T-helper 1 cell (primary cell): Measurements from ENCODE around the gene ADAP1.

Experiments used
- DNase-seq, 5 donors: peaks; one replicate each; pipeline ENCODE4 v3.0.0-alpha.2; 2012 to 2020

ADAP1 gene

DNA sequence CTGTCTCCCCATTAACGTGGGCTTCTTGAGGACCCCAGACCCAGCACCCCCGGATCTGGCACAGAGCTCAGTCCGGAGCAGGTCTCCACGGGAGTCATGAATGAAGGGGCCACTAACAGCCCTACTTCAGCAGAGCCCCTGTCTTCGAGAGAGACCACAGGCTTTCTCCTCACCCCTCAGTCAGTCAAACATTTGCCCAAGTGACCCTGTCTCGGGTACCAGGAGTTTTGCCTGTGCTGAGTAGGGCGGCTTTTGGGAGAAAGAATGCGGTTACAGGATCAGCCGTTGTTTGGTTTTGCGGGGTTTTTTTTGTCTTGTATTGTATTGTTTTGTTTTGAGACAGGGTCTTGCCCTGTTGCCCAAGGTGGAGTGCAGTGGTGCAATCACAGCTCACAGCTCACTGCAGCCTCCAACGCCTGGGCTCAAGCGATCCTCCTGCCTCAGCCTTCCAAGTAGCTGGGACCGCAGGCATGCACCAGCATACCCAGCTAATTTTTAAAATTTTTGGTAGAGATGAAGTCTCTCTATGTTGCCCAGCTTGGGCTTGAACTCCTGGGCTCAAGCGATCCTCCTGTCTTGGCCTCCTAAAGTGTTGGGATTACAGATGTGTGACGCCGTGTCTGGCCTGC, 16.5 kb downstream of the ADAP1 start:
- DNase-seq, result no peak

- peak in 1 of 5 donors; percentile 61 for DNase-seq
Observed at GRCh38 chr7:936386-937054, 18.0 kb downstream of the ADAP1 start.

- no peak for DNase-seq
Observed at GRCh38 chr7:935874-936385, 18.6 kb downstream of the ADAP1 start.

DNA sequence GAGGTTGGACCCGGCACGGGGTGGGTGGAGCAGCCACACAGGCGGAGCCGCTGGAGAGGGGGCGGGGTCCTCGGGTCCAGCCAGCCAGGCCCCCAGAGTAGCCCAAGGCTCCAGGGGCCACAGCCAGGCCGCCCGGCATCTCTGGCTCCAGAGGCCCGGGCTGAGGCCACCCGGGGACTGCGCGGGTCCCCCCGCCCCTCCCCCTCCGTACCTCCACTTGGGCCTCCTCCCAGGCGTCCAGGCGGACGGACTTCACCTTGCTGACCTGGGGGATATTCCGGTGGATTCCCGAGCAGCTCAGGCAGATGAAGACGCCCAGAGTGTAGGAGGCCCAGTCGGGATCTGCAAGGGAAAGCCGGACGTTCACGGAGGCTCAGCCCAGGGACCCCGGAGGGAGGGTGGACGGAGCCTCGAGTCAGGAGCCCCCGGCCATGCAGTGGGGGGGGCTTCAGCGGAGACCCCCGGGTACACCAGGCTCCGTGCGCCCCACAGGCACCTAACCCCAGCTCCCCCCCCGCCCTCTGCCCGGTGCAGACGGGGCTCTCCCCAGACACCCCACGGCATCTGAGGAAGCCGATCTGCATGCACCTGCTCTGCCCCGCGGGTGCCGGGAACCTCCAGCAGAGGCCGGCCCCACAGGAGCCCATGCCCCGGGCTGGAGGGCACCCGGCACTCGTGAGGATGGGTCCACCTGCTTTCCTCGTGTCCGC, 19.2 kb downstream of the ADAP1 start:
- DNase-seq, result no peak

GRCh38 chr7:934469-935163, 19.9 kb downstream of the ADAP1 start:
- no peak for DNase-seq

DNA sequence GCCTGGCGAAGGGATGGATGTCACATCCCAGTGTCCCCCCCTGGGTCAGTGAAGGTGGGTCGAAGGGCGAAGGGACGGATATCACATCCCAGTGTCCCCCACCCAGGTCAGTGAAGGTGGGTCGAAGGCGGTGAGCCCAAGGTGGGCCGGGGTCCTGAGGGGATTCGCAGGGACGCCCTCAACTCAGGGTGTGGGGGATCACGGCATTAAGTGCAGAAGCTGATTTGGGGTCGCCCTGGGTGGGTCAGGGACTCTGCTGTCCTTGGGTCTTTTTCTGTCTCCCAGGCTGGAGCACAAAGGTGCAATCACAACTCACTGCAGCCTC, 21.9 kb downstream of the ADAP1 start:
- DNase-seq, result no peak

DNA sequence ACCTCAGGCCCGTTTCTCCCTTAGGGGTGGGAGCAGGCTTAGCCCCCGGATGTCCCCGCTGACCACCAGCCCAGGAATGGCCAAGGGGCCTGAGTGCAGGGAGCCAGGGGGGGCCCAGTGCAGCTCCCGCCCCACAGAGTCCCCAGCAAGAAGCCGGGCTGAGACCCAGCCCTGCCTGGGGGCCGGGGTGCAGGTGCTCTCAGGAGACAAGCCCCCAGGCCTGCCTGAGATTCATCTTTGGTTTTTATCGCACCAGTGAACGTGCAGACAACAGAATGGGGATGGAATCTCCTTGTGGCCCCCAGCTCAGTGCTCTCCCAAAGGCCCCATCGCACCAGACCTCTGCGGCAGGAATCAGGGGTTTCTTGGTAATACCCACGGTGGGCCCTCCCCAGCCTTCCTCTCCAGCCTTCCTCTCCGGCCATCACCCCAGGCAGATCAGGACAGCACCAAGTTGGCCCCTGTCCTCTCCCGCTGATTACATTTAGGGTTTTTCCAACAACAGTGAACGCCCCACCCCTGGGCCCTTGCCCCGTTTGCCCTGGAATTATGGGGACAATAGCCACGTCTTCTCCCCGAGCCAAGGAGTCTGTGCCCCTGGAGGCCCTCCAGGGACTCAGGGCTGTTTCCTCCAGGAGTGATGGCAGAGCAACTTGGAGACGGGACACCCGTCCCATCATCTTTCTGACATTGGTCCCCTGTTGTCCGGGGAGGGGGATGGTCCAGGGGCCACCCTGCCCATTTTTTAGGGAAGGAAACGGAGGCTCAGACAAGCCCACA, 22.4 kb downstream of the ADAP1 start:
- no peak for DNase-seq

DNA sequence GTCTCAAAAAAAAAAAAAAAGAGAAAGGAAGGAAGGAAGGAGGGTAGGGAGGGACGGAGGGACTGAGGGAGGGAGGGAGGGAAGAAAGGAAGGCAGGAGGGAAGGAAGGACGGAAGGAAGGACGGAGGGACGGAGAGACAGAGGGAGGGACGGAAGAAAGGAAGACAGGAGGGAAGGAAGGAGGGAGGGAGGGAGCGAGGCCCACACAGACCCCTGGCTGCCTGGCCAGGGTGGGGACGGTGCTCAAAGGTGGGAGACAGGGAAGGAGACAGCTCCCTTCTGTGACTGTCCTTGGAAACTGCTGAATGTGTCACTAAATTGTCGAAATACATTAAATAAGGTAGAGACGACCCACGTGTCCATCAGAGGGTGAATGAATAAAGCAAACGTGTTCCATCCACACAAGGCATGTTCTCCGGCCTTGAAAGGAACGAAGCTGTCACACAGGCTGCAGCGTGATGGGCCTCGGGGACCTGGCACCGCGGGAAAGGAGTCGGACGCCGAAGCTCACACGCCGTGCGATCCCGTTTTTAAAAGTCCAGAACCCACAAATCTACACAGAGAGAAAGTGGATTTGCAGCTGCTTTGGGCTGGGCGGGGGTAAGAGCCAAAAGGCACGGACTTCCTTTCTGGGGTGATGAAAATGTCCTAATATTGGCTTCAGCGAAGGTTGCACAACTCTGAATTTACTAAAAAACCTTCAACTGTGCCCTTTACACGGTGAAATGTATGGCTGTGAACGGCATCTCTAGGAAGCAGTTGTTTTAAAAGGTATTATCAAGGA, 23.3 kb downstream of the ADAP1 start:
- DNase-seq, result no peak

GRCh38 chr7:929311-929711, 25.2 kb downstream of the ADAP1 start:
- DNase-seq, result peak in 1 of 5 donors; percentile 5

DNA sequence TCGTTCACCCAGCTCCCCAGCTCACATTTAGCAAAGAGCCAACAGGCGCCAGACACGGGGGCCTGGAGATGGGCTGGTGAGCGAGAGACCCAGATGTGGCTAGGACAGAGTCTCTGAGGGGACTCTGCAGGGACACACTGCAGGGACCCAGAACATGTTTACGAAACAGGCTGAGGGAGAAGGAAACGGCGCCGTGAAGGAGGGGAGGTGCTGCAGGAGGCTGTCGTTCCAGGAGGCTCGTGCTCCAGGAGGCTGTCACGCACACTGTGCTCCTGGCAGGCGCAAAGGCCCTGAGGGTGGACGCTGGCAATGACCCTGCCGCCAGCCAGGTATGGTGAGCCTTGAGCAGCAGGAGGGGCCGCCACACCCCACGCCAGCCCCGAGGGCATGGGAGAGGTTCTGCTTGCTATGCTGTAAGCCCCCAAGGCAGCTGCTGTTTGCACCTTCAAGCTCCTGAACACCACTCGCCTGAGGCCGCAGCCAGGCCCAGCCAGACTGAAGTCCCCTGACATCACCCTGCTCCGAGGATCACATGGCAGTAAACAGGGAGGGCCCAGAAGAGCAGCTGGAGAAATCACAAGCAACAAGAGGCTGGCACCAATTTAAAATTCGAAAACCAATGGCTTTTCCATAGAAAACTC, 27.3 kb downstream of the ADAP1 start:
- DNase-seq, result peak in 2 of 5 donors; percentile 0 to 7

DNA sequence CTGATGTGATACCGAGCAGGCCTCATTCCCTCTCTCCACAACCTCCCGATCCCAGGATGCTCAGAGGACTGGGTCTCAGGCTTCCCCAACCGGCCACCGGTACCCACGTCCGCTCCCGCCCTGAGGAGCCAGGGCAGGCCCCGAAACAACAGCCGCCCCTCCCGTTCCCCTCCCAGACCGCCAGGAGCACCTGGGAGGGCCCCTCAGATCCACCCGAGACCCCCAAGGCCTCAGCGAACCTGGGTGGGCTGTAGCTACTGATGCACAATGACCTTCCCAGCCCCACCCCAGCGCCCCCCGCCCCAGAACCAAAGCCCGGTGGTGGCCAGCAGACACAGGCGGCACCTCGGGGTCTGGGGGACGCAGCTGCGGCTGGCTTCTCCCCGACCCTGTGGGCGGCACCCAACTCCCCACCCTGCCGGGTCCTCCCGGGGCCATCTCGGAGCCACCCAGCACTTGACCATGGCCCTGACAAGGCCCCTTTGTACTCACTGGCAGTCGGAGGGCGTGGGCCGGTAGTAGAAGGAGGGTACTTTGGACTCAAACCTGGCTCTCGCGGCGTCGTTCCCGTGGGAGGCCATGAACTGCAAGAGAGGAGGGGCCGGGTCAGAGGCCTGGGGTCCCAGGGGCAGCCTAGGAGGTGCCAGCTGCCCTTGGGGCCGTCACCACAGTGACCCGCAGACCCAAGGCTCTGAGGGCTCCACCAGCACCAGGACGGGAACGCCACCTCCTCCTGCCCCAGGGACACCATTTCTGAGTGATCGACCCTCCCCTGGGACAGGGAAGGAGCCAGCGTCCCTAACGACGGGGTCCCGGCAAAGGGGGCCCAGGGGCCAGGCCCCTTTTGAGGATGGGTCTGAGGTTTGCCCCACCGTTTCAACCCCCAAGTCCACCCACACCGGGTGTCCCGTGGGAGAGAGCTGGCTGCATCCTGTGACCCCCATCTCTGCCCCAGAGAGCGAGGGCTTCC, 28.1 kb downstream of the ADAP1 start:
- peak in 2 of 5 donors; percentile 2 to 11 for DNase-seq

DNA sequence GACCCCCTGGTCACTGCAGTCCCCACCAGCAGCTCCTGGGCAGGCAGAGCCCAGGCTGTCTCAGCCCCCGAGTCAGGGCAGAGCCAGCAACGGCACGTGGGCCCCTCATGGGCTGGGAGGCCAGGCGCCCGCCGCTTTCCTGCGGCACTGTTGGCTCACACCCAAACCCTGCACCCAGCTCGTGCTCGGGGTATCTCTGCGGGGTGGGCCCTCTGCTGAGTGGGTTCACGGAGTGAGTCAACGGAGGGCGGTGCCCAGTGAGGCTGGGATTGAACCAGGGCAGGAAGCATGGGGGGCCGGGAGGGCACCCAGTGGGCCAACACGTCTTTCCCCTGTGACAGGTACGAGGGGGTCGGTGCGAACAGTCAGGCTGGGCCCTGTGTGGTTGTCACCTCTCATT, 28.9 kb downstream of the ADAP1 start:
- DNase-seq, result peak in 2 of 5 donors; percentile 17 to 18

DNA sequence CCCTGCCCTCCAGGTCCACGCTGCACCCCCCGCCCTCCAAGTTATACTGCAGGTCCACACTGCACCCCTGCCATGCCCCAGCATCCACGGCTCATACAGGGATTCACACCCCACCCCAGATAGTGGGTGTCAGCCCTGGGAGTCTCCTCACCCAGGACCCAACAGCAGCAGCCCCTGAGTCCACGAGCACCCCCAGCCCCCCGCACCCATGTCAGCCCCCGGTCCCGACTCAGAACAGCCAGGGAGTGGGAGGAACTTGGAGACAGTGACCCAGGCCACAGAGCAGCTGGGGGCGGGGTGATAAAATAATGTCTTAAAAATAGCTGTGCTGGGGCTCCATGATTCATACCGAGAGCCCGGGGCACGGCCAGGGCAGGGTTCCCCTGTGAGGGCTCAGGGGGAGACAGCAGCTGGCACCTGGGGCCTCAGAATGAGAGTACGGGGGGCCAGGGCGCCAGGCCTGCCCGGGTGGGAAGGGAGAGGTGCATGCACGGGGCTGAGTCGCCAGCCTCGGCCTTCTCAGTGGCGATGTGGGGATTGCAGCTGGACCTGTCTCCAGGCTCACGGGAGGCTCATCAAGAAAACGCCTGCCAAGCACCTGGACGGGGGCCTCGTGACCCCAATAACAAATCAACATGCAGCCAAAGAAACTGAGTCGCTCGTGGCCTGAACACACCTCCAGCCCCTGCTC, 29.8 kb downstream of the ADAP1 start:
- DNase-seq, result peak in 3 of 5 donors; percentile 5 to 38 (median 12)

- DNase-seq, result peak in 2 of 5 donors; percentile 0 to 3
Observed at GRCh38 chr7:924042-924441, 30.4 kb downstream of the ADAP1 start.

DNA sequence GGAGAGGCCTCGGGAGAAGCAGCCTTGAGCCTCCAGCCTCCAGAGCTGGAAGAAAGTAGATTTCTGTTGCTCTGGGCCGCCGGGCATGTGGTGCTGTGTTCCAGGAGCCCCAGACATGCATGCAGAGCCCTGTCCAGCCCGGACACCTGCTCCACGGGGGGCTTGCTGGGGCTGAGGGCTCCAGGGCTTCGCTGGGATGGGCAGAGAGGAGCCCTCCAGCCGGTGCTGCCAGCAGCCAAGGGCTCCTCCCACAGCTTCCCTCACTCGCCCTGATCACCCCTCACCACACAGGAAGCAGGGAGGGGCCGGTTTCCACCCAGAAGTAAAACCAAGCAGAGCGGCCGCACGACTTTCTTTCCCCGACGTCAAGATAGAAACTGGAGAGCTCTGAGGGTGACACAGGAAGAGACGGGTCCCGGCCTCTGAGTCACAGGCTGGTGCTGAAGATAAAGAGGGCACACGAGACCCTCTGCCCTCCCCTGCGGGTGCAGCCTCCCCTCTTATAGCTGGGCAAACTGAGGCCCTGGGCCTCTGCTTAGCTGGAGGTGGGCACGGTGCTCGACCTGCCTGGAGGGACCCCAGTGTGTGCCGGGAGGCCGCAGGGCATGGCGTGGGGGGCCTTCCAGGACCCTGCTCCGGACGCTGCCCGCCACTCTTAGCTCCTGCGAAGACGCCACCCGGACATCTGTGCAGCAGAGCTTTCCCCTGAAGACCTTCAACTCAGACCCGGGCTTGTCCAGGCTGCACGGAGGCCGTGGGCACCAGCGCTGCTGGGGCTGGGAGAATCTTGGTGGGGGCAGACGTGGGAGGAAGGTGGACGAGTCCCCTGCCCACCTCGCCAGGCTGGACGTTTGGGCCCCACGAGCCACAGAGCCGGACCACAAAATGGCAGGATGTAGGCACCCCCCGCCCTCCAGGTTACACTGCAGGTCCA, 31.1 kb downstream of the ADAP1 start:
- DNase-seq, result peak; percentile 70 to 95 (median 86)

DNA sequence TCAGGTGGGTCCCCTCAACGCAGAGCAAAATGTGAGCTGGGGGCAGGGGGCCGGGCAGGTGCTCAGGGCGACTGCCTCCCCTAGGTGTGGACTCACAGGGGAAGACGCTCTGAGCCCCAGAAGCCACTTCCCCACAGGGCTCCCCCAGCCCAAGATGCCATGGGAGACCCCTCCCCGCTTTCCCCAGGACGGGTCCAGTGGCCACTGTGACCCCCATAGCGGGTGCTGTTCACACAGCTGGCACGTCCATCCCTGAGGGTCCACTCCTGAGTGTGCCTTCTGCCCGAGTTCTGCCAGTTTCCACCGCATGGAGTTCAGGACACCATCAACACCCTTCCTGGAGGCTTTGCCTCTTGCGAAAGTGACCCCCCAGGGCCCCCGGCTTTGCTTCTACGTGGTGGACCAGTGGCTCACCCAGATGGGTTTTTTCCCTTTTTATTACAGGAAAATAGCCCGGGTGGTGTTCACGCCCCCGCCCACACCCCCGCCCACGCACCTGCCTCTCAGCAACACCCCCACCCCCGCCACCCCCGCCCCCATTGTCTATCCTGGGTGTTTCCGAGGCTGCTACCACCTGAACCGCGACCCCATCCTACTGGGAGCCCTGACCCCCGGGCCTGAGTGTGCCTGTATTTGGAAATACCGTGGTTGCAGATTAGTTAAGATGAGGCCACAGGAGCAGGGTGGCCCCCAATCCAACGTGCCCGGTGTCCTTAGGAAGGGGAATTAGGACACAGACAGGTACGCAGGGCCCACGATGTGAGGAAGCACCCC, 32.0 kb downstream of the ADAP1 start:
- peak in 2 of 5 donors; percentile 34 for DNase-seq
